ENCODE data around the gene ZNF367. TPM values are rescaled to one million over a fixed set of nuclear protein-coding genes. Genes with fewer than 3 reads are reported as not detected.

The ZNF367 gene
- total RNA-seq, 1 donor from 2014 or later: 4.3 TPM

DNA sequence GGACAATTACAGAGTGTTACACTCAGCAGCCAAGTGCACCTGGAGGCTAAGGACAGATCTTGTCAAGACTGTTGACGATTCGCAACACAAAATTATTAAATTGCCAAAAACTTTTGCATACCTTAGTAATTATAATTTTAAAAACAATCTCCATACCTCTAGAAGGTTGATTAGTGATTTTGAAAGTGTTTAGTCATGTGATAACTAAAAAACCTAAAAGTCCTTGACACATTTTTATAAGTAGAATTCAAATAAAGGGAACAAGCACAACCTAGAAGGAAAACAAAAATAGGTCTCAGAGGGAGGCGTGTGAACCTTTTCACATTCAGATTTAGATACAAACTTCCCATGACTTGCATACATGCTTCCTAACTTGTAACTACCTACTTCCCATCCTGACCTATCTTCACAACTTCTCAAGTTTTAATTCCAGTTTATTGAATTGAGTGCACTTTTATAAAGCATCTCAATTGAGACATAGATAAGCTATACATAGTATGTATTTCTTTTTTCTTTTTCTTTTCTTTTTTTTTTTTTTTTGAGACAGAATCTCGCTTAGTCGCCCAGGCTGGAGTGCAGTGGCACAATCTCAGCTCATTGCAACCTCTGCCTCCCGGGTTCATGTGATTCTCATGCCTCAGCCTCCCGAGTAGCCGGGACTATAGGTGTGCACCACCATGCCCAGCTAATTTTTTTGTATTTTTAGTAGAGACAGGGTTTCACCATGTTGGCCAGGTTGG, 5.8 kb downstream of the ZNF367 start:
- intact Hi-C loops (cut with DNase I): no loop called here
- no peak for DNase-seq

DNA sequence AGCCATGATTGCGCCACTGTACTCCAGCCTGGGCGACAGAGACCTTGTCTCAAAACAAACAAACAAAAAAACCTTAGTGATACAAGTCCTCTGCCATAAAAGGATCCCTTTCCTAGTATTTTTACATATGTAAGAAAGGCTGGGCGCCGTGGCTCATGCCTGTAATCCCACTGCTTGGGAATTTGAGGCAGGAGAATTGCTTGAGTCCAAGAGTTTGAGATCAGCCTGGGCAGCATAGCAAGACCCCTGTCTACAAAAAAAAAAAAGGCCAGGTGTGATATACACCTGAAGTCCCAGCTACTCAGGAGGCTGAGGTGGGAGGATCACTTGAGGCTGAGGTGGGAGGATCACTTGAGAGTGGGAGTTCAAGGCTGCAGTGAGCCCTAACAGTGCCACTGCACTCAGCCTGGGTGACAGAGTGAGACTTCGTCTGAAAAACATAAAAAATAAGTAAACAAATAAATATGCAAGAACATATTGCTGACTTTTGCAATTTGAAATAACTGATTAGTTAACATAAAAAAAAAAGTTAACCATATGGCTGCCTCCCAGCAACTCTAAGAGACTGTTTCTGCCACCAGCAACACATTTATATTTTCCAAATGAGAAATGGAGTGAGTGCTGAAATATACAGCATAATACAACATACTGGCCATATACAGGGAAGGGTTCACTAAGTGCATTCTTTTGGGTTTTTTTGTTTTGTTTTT, 6.9 kb downstream of the ZNF367 start:
- intact Hi-C loops (cut with DNase I): no loop called here
- DNase-seq (no peak), ATAC-seq (ENCODE audit: poor library complexity) (no peak)

More for the DNA sequence above, 5.8 kb downstream of the ZNF367 start:
- no peak for ATAC-seq (ENCODE audit: poor library complexity)

DNA sequence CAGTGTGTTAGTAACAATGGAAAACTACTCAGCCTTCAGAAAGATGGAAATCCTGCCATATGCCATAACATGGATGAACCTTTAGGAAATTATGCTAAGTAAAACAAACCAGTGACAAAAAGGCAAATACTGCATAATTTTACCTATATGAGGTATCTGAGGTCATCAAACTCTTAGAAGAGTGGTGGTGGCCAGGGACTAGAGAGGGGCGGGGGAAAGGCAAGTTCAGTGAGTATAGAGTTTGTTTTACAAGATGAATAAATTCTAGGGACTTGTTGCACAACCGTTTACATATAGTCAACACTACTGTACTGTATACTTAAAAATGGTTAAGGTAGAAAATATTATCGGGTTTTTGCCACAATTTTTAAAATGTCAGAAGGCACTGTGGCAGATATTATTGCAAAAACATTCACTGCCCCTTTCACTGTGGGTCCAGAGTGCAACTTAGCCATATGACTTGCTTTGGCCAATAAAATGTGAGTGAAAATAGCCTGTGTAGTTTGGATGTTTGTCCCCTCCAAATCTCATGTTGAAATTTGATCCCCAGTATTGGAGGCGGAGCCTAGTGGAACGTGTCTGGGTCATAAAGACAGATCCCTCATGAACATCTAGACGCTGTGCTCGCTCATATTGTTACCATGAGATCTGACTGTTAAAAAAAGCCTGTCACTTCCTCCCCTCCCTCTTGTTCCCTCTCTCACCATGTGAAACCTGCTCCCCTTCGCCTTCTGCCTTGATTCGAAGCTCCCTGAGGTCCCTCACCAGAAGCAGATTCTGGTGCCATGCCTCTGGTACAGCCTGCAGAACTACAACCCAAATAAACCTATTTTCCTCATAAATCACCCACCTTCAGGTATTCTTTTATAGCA, 9.5 kb downstream of the ZNF367 start:
- DNase-seq (no peak), ATAC-seq (ENCODE audit: poor library complexity) (no peak)
- intact Hi-C loops (cut with DNase I): no loop called here

DNA sequence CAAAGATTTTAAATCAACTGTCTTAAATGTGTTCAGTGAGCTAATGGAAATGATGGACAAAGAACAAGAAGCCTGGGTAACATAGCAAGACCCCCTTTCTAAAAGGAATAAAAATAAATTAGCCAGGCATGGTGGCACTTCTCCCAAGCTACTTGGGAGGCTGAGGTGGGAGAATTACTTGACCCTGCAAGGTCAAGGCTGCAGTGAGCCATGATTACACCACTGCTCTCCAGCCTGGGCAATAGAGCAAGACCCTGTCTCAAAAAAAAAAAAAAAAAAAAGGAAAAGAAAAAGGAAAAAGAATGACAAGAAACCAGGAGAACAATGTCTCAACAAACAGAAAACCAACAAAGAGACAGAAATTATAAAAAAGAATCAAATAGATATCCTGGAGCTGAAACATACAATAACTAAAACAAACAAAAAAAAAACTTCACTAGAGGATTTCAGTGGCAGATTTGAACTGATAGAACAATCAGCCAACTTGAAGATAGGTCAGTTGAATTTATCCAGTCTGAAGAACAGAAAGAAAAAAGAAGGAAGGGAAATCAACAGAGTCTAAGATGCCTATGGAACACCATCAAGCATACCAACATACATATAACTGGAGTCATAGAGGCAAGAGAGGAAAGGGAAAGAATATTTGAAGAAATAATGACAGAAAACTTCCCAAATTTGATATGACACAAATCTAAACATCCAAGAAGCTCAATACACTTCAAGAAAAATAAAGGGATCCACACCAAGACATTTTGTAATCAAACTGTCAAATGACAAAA, 17.8 kb downstream of the ZNF367 start:
- no peak for ATAC-seq (ENCODE audit: poor library complexity)
- no peak for DNase-seq
- intact Hi-C loops (cut with DNase I): no loop called here

DNA sequence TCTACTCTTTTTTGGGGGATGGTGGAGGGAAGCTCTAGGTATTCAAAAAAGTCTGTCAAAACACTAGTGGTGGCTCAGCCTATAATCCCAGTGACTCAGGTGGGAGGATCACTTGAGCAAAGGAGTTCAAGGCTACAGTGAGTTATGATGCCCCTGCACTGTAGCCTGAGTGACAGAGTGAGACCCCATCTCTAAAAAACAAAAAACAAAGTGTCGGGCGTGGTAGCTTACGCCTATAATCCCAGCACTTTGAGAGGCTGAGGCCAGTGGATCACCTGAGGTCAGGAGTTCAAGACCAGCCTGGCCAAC, 18.9 kb downstream of the ZNF367 start:
- DNase-seq: no peak
- no peak for ATAC-seq (ENCODE audit: poor library complexity)
- intact Hi-C loops (cut with DNase I): no loop called here

DNA sequence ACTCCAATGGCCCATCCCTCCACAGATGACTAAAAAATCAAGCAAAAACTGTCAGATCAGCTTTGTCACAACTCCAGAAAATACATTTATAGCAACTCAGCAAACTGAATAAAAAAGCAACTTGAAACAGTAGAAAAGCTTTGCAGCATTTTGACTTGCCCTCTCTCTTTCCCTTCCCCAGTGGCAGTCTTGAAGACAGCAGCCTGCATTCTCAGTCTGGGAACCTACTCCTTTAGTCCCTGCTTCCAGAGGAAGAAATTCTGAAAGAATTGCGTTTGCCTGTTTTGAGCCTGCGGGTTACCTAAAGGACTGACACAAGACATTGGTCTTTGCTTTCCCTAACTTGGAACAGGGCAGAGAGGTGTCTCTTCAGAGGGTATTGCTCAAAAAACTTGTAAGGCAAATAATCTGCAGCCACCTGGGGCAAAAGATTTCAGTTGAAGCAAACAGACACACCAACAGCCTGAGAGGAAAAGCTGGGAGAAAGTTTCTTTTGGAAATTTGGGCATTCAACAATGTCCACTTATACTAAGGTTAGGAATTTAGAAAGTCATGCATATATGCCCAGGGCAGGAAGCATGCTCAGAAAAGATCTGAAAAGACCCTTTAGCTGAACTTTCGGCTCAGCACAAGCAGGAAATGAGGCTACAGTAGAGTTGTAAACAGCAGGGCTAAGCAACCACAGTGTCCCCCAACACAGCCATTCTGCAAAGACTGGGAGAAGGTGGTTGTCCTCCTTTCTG, 19.4 kb downstream of the ZNF367 start:
- no peak for DNase-seq

DNA sequence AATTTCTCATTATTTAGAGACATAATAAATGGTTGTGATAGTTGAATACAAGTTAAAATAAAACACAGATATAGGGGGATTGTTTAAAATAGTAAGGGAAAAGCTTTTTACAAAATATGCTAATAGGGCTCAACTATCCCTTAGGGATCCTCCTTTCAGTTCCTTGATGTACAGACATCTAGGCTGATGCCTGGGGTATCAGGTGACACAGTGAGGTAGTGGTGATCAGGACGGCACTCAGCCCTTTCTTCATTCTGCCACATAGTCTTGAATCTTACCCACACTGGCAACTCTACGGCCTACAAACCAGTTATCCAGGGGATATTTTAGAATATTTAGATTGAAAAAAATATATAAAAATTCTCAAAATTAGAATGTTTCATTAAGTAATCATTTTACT, 22.2 kb downstream of the ZNF367 start:
- DNase-seq: no peak
- ATAC-seq (ENCODE audit: poor library complexity): no peak
- intact Hi-C loops (cut with DNase I): no loop called here

More for the DNA sequence above, 19.4 kb downstream of the ZNF367 start:
- ATAC-seq (ENCODE audit: poor library complexity): no peak
- intact Hi-C loops (cut with DNase I): no loop called here

DNA sequence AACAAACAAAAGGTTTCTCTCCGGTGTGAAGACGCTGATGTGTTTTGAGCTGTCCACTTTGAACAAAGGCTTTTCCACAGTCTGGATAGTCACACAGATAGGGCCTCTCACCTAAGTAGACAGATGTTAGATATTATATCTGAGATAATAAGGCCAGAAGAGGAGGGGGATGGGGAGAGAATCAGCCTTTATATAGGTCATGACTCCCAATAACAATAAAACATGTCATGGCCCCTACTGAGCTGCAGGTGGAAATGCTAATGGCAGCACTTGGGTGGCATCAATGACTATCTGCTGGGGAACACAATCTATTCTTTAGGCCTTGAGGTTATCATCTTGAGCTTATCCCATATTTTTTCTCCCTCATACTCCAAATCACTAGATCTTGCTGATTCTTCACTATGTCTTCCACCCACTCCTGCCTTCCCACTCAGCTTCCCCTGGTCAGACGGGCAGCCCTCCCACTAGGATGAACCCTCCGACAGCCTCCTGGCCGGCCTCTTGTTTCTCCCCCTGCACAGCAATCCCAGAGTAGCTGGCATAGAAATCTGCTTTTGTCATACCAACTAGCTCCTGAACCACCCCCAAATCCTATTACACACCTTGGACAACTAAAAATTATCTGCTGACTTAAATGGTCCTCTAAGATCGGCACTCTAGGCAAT, 23.2 kb downstream of the ZNF367 start:
- DNase-seq: no peak
- no peak for ATAC-seq (ENCODE audit: poor library complexity)
- intact Hi-C loops (cut with DNase I): no loop called here

DNA sequence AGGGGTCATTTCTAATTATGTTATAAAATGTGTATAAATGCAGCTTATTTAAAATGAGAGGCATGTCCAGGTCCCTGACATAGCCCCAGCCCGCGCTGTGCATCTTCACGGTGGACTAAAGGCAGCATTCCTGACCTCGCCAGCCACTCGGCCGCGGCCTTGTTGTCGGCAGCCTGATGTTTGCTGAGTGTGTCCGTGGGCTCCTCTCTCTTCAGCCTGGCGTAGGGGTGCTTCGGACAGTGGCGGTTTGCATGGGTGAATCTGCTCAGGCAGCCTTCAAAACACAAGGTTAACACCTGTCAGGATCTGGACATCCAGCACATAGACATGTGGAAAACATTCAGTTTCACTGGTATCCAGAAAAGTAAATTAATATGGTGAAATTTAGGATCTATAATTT, 25.9 kb downstream of the ZNF367 start:
- ATAC-seq (ENCODE audit: poor library complexity) (no peak), DNase-seq (no peak)
- intact Hi-C loops (cut with DNase I): no loop called here

DNA sequence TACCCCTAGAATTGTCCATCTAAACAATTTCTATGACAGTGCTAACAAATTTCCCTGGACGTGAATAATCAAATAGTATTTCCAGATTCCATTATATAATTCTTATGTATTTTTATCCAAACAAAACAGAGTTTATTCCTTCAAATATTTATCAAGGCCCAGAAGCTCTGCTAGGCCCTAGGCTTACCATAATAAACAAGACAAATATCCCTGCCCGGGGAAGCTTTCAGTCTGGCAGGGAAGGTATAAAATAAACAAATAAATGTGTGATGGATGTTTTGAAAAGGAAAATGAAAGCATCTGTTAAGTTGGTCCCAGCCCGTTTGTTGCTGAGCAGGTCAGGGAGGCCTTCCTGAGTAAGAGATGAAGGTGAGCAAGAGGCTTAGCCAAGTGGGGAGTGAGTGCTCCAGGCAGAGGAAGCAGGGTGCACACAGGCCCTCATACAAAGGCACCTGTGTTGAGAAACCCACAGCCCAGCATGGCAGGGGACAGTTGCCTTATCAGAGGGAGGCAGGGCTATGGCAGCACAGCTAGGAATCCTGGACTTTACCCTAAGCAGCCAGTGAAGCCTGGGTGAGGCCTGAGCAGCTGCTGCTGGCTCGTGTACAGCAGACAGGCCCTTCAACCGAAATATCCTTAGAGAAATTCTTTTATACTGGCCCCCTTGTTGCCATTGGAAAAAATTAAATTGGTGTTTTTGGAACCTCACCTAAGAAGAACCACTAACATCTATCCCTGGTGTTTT, 27.0 kb downstream of the ZNF367 start:
- ATAC-seq (ENCODE audit: poor library complexity): peak; percentile 37
- intact Hi-C loops (cut with DNase I): no loop called here

DNA sequence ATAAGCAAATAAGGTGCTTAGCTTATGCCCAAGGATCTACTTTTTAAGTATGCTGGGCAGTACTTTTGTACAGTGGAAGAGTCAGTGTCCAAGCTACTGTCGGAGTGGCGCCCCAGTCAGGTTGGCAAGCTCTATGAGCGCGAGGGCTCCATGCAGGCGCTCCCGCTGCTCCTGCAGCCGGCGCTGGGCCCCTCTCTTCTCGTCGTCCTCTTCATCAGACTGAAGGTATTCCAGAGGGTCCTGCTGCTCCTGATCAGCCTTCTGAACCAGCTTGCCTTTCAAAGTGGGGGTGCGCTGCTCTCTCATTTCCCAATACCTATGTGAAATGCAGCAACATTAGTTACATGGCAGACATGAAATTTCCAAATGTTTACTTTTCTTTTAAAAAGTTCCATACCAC, 30.0 kb downstream of the ZNF367 start:
- intact Hi-C loops (cut with DNase I): no loop called here
- DNase-seq: no peak
- no peak for ATAC-seq (ENCODE audit: poor library complexity)

More for the DNA sequence above, 27.0 kb downstream of the ZNF367 start:
- no peak for DNase-seq

DNA sequence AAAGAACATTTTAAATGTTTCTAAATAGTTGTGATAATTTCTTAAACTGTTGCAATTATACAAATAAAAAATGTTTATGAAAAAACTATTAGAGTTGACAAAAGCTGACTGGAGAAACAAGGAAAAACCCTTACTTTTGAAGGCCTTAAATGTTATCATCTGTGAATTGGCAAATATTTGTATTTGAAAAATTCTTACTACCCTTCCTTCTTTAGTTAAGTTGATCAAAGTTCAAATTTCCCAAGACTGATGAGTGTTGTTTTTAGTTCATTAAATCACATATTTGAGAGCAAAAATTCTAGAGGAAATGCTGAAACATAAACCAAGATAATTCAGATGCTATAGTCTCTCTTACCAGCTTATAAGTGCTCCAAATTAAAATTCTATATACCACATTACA, 32.0 kb downstream of the ZNF367 start:
- intact Hi-C loops (cut with DNase I): no loop called here

DNA sequence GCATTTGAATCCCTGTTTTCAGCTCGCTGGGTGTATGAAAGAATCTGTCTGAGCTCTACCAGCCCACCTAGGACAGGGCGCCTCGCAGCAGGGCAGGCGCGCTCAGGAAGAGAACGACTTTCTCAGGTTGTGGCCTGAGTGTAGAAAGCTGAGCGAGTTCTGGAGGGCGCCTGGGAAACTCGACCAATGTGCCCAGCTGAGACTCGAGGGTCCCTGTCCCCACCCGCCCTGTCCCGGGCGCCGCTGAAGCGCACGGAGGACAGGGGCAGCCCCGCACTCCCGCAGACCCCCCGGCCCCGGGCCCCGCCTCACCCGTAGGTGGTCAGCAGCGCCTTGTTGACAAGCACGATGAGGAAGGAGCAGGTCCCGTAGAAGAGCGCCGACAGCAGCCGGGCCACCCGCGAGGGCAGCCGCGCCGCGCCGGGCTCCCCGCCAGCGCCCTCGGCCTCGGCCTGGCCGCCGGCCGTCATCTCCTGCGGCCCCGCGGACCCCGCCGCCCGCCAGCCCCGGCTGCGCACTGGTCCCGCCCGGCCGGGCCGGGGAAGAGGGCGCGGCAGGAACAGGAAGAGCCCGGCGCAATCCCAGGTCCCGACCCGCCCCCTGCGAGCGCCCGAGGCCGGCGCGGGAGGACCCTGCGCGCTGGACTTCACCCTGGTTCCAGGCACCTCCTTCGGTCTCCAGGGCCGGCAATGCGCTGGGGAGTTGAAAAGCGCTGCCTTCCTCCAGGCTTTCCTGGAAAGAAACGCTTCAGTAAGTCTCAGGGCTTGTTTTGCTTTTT, 34.8 kb downstream of the ZNF367 start, which contains the start of gene SLC35D2:
Gene SLC35D2, minus strand, starts transcription at position 547 of the 778 bp plus-strand sequence. Its CDS starts 77 bp downstream, at position 470.
- ATAC-seq (ENCODE audit: poor library complexity) (peak; percentile 91), DNase-seq (peak; percentile 84)
- intact Hi-C loops (cut with DNase I): loop anchor here (5.0 kb wide), 1 partner anchor 34 kb away; the partner anchor contains the start of gene ZNF367

More for the DNA sequence above, 32.0 kb downstream of the ZNF367 start:
- ATAC-seq (ENCODE audit: poor library complexity) (no peak), DNase-seq (no peak)

DNA sequence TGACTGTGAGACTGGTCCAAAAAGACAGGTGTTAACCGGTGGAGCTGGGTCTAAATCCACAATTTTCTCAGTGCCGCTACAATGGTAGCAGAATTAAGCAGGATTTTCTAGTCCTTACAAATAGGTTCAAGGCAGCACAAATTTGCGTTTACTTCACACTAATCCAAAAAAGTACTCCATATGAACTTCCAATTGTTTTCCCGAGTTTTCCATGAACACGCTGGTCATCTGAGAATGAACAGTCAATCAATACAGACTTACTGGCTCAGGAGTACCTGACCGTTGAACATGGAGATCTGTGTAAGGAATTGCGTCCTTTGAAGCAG, 35.4 kb downstream of the ZNF367 start:
- ATAC-seq (ENCODE audit: poor library complexity) (no peak), DNase-seq (no peak)
- intact Hi-C loops (cut with DNase I): loop anchor here (5.0 kb wide), 1 partner anchor 34 kb away; the partner anchor contains the start of gene ZNF367

DNA sequence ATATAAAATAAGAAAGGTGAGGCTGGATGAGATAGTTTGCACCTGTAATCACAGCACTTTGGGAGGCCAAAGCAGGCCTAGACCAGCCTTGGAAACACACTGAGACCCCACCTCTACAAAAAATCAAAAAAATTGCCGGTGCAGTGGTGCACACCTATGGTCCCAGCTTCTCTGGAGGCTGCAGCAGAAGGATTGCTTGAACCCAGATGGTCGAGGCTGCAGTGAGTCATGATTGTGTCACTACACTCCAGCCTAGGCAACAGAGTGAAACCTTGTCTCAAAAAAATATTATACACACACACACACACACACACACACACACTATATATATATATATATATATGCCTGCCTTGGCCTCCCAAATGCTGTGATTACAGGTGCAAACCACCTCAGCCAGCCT, 36.0 kb downstream of the ZNF367 start:
- ATAC-seq (ENCODE audit: poor library complexity): no peak
- no peak for DNase-seq
- intact Hi-C loops (cut with DNase I): loop anchor here (5.0 kb wide), 1 partner anchor 35 kb away; the partner anchor contains the start of gene ZNF367

DNA sequence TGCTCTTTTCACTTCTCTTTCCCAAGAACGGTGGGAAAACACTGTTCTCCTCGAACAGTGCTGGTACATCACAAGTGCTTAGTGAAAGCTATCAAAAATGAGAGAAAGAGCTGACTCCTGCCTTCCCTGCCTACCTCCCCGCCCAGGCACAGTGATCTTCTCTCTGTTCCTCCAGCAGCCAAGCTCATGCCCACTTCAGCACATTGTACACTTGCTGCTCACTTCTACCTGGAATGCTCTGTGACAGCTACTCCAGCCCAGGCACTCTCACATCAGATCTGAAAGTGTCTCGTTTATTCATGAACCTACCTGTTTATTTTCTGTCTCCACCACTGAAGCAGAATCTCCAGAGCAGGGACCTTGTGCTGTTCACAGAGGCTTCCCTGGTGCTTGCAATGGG, 36.5 kb downstream of the ZNF367 start:
- ATAC-seq (ENCODE audit: poor library complexity) (no peak), DNase-seq (no peak)
- intact Hi-C loops (cut with DNase I): loop anchor here (5.0 kb wide), 1 partner anchor 36 kb away; the partner anchor contains the start of gene ZNF367
